B cell (primary cell): ENCODE measurements around the gene EPB41L4A. TPM values are rescaled to one million over a fixed set of nuclear protein-coding genes. Genes with fewer than 3 reads are reported as not detected.
"Not testable (repeated sequence)": the region's sequence is repeated elsewhere in the genome, so short reads cannot be mapped to it uniquely, and the experiment has no call there.

Source experiments
- ATAC-seq: fragments of 200-7000 bp; cut with Tn5 transposase; one replicate; pipeline ENCODE4 v1.10.0; 2021; ENCODE audit warnings: low read depth, mild to moderate bottlenecking, moderate number of reproducible peaks, moderate library complexity
- CTCF ChIA-PET: fragments of 350-600 bp; sonication (Branson Sonifier 250); formaldehyde crosslinking; loops from one replicate; lab custom pipeline; 2021; ENCODE audit warnings: antibody characterized with exemption, inconsistent platforms; lab: Charles Lee
- POLR2A ChIA-PET: fragments of 350-600 bp; sonication (Branson Sonifier 250); formaldehyde crosslinking; loops from one replicate; lab custom pipeline; 2021; ENCODE audit warnings: antibody characterized with exemption; lab: Charles Lee
- DNase-seq: peaks from one replicate; pipeline ENCODE4 v3.0.0; 2013
- H2AFZ ChIP-seq: 2 replicates; pipeline ENCODE4 v1.6.1; 2012; ENCODE audit warnings: mild to moderate bottlenecking, low read depth, low read length; ENCODE audit not compliant: insufficient read depth, poor library complexity, severe bottlenecking
- H3K27ac ChIP-seq, 2 donors: 1 replicate in 1 of 2; 2 replicates in 1 of 2; pipeline ENCODE4 v1.5.1; 2012 to 2013; ENCODE audit warnings: low read length in 2 of 2, mild to moderate bottlenecking in 2 of 2, moderate library complexity in 1 of 2
- H3K27me3 ChIP-seq, 4 experiments: fragments of 200-600 bp in 1 of 4; sonication (generic) in 1 of 4; replicated peaks in 1 of 4; 1 replicate in 2 of 4; 2 replicates in 2 of 4; pipeline versions ENCODE4 v1.6.1 to v1.7.0; 2013 to 2016; ENCODE audit warnings: low read length in 3 of 4, mild to moderate bottlenecking in 2 of 4, mixed read lengths in 1 of 4, moderate library complexity in 1 of 4; ENCODE audit not compliant: insufficient read depth in 4 of 4, control insufficient read depth in 3 of 4; ENCODE audit errors: control extremely low read depth in 1 of 4
- H3K36me3 ChIP-seq, 2 experiments: replicated peaks in 1 of 2; 1 replicate in 1 of 2; 2 replicates in 1 of 2; pipeline versions ENCODE4 v1.6.1 to v1.7.1; 2013; ENCODE audit warnings: low read length in 1 of 2; ENCODE audit not compliant: insufficient read depth in 2 of 2, control insufficient read depth in 1 of 2; ENCODE audit errors: control extremely low read depth in 1 of 2, extremely low read depth in 1 of 2
- H3K4me1 ChIP-seq, 2 donors: fragments of 200-600 bp in 1 of 2; sonication (generic) in 1 of 2; 1 replicate in 1 of 2; 2 replicates in 1 of 2; pipeline versions ENCODE4 v1.5.1 to v1.6.1; 2013 to 2017; ENCODE audit warnings: low read length in 2 of 2; ENCODE audit not compliant: control insufficient read depth in 2 of 2, insufficient read depth in 2 of 2
- H3K4me2 ChIP-seq: replicated peaks from 2 replicates; pipeline ENCODE3; 2012; ENCODE audit warnings: mild to moderate bottlenecking, low read depth, low read length; ENCODE audit not compliant: poor library complexity, severe bottlenecking
- H3K4me3 ChIP-seq, 5 experiments: fragments of 200-600 bp in 1 of 5; sonication (generic) in 1 of 5; 1 replicate in 3 of 5; 2 replicates in 2 of 5; pipeline versions ENCODE4 v1.5.1 to v1.7.0; 2011 to 2016; ENCODE audit warnings: low read length in 4 of 5, mild to moderate bottlenecking in 4 of 5, low read depth in 2 of 5, control low read depth in 1 of 5, moderate library complexity in 1 of 5; ENCODE audit not compliant: insufficient read depth in 1 of 5; ENCODE audit errors: control extremely low read depth in 1 of 5, extremely low read depth in 1 of 5
- H3K79me2 ChIP-seq: fragments of 200-600 bp; sonication (generic); one replicate; pipeline ENCODE4 v1.6.0; 2016; ENCODE audit warnings: low read length; ENCODE audit not compliant: control insufficient read depth, insufficient read depth
- H3K9ac ChIP-seq: fragments of 200-600 bp; sonication (generic); 2 replicates; pipeline ENCODE4 v1.6.1; 2017; ENCODE audit warnings: mild to moderate bottlenecking, low read length, moderate library complexity
- H3K9me3 ChIP-seq, 3 donors: one replicate each; pipeline versions ENCODE4 v1.6.1 to v1.7.1; 2013; ENCODE audit warnings: low read length in 2 of 3; ENCODE audit not compliant: control insufficient read depth in 2 of 3, insufficient read depth in 1 of 3; ENCODE audit errors: control extremely low read depth in 1 of 3
- H4K20me1 ChIP-seq: 2 replicates; pipeline ENCODE4 v1.6.0; 2012; ENCODE audit warnings: mild to moderate bottlenecking, low read length; ENCODE audit not compliant: insufficient read depth, control insufficient read depth, poor library complexity, severe bottlenecking
- H3K27ac Mint-ChIP-seq: one replicate; pipeline ENCODE4 v1.8.0; 2021; ENCODE audit warnings: mixed read lengths
- H3K27me3 Mint-ChIP-seq: one replicate; pipeline ENCODE4 v1.8.0; 2021; ENCODE audit warnings: mixed read lengths
- H3K4me1 Mint-ChIP-seq: one replicate; pipeline ENCODE4 v1.8.0; 2021; ENCODE audit warnings: mixed read lengths
- H3K4me3 Mint-ChIP-seq: one replicate; pipeline ENCODE4 v1.8.0; 2021; ENCODE audit warnings: mixed read lengths
- H3K9me3 Mint-ChIP-seq: one replicate; pipeline ENCODE4 v1.8.0; 2022; ENCODE audit warnings: mixed read lengths; ENCODE audit not compliant: insufficient read depth
- CTCF ChIP-seq: fragments of 200-600 bp; IDR thresholded peaks from one replicate; pipeline ENCODE4 v1.8.0; 2022; ENCODE audit warnings: antibody characterized with exemption, mild to moderate bottlenecking
- EZH2 ChIP-seq: IDR thresholded peaks from 2 replicates; pipeline ENCODE4 v1.6.1; 2012; ENCODE audit warnings: borderline replicate concordance, low read depth, mild to moderate bottlenecking, moderate library complexity, low read length; ENCODE audit not compliant: insufficient read depth, poor library complexity, severe bottlenecking
- WGBS: methylation state at CpG from one replicate; pipeline ENCODE4 v1.1.5; 2013; ENCODE audit warnings: missing lambda C conversion rate; ENCODE audit not compliant: insufficient coverage; 5-methylcytosine and 5-hydroxymethylcytosine counted together
- intact Hi-C: fragments of 100-400 bp; cut with micrococcal nuclease; formaldehyde crosslinking; loops from one replicate; pipeline ENCODE4 v1.10.0; 2022
- polyA plus RNA-seq: library from polyadenylated mRNA; depleted of rRNA; stranded (reverse); fragments of >200 nt; gene quantifications from 2 replicates; pipeline ENCODE4 v1.2.3, GENCODE V29; 2012
- total RNA-seq, 2 donors: library from RNA; stranded (reverse); fragments of 120-200 nt in 1 of 2; gene quantifications; 1 replicate in 1 of 2; 2 replicates in 1 of 2; pipeline versions ENCODE4 v1.2.3 to v1.2.4, GENCODE V29; 2013 to 2022

The EPB41L4A gene
- total and polyA plus RNA-seq, 2 donors (not counting 1 experiment from before 2014, with no cell fraction given) = 1.8 to 12.9 TPM

GRCh38 chr5:112467485-112467884 lies 48.4 kb upstream of the EPB41L4A start:
- TF ChIP-seq CTCF (no peak), EZH2 (no peak)
- Histone ChIP-seq H3K36me3 (no peaks in the 10 kb centered on the region), H2AFZ (no peak overlapping the region), H3K9ac (no peak overlapping the region), H3K9me3 (peaks cover 0 to 8% (median 0%) of the 10 kb centered on the region in 3 donors), H3K27ac (no peak overlapping the region), H3K79me2 (no peaks in the 10 kb centered on the region), H3K4me3 (no peak overlapping the region), H3K27me3 (no peaks in the 10 kb centered on the region), H4K20me1 (no peaks in the 10 kb centered on the region), H3K4me2 (no peak overlapping the region), H3K4me1 (no peaks in the 10 kb centered on the region)
- no peak overlapping the region for H3K4me3 Mint-ChIP-seq
- ChIA-PET POLR2A (no interaction called here), CTCF (no interaction called here)
- H3K27ac Mint-ChIP-seq = no peak overlapping the region
- no peak for ATAC-seq
- H3K27me3 Mint-ChIP-seq = peaks cover 20% of the 10 kb centered on the region
- intact Hi-C loops = no loop called here
- no peaks in the 10 kb centered on the region for H3K4me1 Mint-ChIP-seq
- H3K9me3 Mint-ChIP-seq = no peaks in the 10 kb centered on the region
- 90% methylated on average over 1 of the region's 1 CpG for WGBS
- no peak for DNase-seq

- H3K4me3 Mint-ChIP-seq, H3K27ac Mint-ChIP-seq: not testable (repeated sequence)
These were observed 47.2 kb upstream of the EPB41L4A start for GRCh38 chr5:112466261-112466660.

GRCh38 chr5:112447187-112447760 lies 28.2 kb upstream of the EPB41L4A start:
- CTCF ChIA-PET, H3K27ac ChIP-seq, H3K27me3 ChIP-seq, H3K9me3 Mint-ChIP-seq, H3K9me3 ChIP-seq, POLR2A ChIA-PET, H3K27ac Mint-ChIP-seq, H3K4me1 Mint-ChIP-seq, H3K36me3 ChIP-seq, H4K20me1 ChIP-seq, H3K4me3 Mint-ChIP-seq, H2AFZ ChIP-seq, H3K79me2 ChIP-seq, intact Hi-C loops, ATAC-seq, H3K4me1 ChIP-seq, H3K4me3 ChIP-seq, H3K4me2 ChIP-seq, DNase-seq, H3K27me3 Mint-ChIP-seq, H3K9ac ChIP-seq: not testable (repeated sequence)
- WGBS = 94% methylated on average over 10 of the region's 10 CpGs

More at GRCh38 chr5:112466261-112466660, 47.2 kb upstream of the EPB41L4A start:
- H3K4me2 ChIP-seq, H3K4me1 ChIP-seq, H3K27ac ChIP-seq, H3K4me3 ChIP-seq, H4K20me1 ChIP-seq, H2AFZ ChIP-seq, H3K36me3 ChIP-seq, ATAC-seq, H3K9me3 ChIP-seq, POLR2A ChIA-PET, H3K27me3 ChIP-seq, intact Hi-C loops, CTCF ChIA-PET, H3K79me2 ChIP-seq, H3K9ac ChIP-seq, H3K4me1 Mint-ChIP-seq, H3K9me3 Mint-ChIP-seq, DNase-seq: not testable (repeated sequence)
- WGBS = 96% methylated on average over 7 of the region's 10 CpGs
- H3K27me3 Mint-ChIP-seq = peaks cover 16% of the 10 kb centered on the region
